Stromal cell of bone marrow (primary cell): ENCODE measurements around the gene VSIG2.

Source experiments
- DNase-seq: peaks from one replicate; pipeline ENCODE4 v3.0.0-alpha.2; 2012; ENCODE audit warnings: low read depth

The VSIG2 gene

GRCh38 chr11:124722176-124722575 is 29.9 kb downstream of the VSIG2 start:
- no peak for DNase-seq

- no peak for DNase-seq
These were observed 32.5 kb downstream of the VSIG2 start for GRCh38 chr11:124719534-124719933.

GRCh38 chr11:124718801-124719200 is 33.3 kb downstream of the VSIG2 start:
- DNase-seq = no peak

- no peak for DNase-seq
These were observed 34.0 kb downstream of the VSIG2 start for GRCh38 chr11:124717786-124718651.

GRCh38 chr11:124717421-124717785 is 34.7 kb downstream of the VSIG2 start:
- no peak for DNase-seq

GRCh38 chr11:124716591-124716990 is 35.5 kb downstream of the VSIG2 start:
- no peak for DNase-seq

GRCh38 chr11:124712392-124712791 is 39.7 kb downstream of the VSIG2 start:
- no peak for DNase-seq

GRCh38 chr11:124707829-124708228 is 44.2 kb downstream of the VSIG2 start:
- DNase-seq = no peak

- DNase-seq = no peak
These were observed 52.0 kb downstream of the VSIG2 start for GRCh38 chr11:124700028-124700427.

GRCh38 chr11:124699547-124699946 is 52.5 kb downstream of the VSIG2 start:
- DNase-seq = no peak
